ENCODE measurements around the gene INPP4B. TPM values are rescaled to one million over a fixed set of nuclear protein-coding genes. Genes with fewer than 3 reads are reported as not detected.

INPP4B gene
- total RNA-seq, 1 experiment from 2014 or later = 114 TPM

- H3K4me3 Mint-ChIP-seq (ENCODE audit: low read depth, unreplicated experiment) = no peak overlapping the region
- TF ChIP-seq, protein P1, sequence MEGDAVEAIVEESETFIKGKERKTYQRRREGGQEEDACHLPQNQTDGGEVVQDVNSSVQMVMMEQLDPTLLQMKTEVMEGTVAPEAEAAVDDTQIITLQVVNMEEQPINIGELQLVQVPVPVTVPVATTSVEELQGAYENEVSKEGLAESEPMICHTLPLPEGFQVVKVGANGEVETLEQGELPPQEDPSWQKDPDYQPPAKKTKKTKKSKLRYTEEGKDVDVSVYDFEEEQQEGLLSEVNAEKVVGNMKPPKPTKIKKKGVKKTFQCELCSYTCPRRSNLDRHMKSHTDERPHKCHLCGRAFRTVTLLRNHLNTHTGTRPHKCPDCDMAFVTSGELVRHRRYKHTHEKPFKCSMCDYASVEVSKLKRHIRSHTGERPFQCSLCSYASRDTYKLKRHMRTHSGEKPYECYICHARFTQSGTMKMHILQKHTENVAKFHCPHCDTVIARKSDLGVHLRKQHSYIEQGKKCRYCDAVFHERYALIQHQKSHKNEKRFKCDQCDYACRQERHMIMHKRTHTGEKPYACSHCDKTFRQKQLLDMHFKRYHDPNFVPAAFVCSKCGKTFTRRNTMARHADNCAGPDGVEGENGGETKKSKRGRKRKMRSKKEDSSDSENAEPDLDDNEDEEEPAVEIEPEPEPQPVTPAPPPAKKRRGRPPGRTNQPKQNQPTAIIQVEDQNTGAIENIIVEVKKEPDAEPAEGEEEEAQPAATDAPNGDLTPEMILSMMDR (IDR thresholded peaks at IDR 0.05; ENCODE audit: unreplicated experiment) = no peak
- CTCF ChIA-PET = no interaction called here
- H3K9me3 Mint-ChIP-seq (ENCODE audit: low read depth, unreplicated experiment) = no peaks in the 10 kb centered on the region
- H3K27ac Mint-ChIP-seq (ENCODE audit: unreplicated experiment) = no peak overlapping the region
- peaks cover 3% of the 10 kb centered on the region for H3K4me1 Mint-ChIP-seq (ENCODE audit: low read depth, unreplicated experiment)
- DNase-seq = no peak
- no TSS peak for BruUV-seq (replicated peaks)
- intact Hi-C loops (cut with micrococcal nuclease; ENCODE audit: unreplicated experiment) = loop anchor here (10.0 kb wide), 1 partner anchor 118 kb away; the partner anchor contains the start of gene INPP4B
- H3K27me3 Mint-ChIP-seq (ENCODE audit: unreplicated experiment) = no peaks in the 10 kb centered on the region
- H3K36me3 Mint-ChIP-seq (ENCODE audit: insufficient read depth, unreplicated experiment) = no peaks in the 10 kb centered on the region
Observed at GRCh38 chr4:142727149-142727548, 119.0 kb downstream of the INPP4B start.

GRCh38 chr4:142725886-142726285 lies 120.2 kb downstream of the INPP4B start:
- H3K36me3 Mint-ChIP-seq (ENCODE audit: insufficient read depth, unreplicated experiment) = no peaks in the 10 kb centered on the region
- CTCF ChIA-PET = no interaction called here
- H3K27ac Mint-ChIP-seq (ENCODE audit: unreplicated experiment) = no peak overlapping the region
- H3K4me1 Mint-ChIP-seq (ENCODE audit: low read depth, unreplicated experiment) = peaks cover 7% of the 10 kb centered on the region
- BruUV-seq (replicated peaks) = no TSS peak
- no peaks in the 10 kb centered on the region for H3K9me3 Mint-ChIP-seq (ENCODE audit: low read depth, unreplicated experiment)
- H3K27me3 Mint-ChIP-seq (ENCODE audit: unreplicated experiment) = no peaks in the 10 kb centered on the region
- TF ChIP-seq, protein P1 (IDR thresholded peaks at IDR 0.05; ENCODE audit: unreplicated experiment) = no peak
- DNase-seq = no peak
- no peak overlapping the region for H3K4me3 Mint-ChIP-seq (ENCODE audit: low read depth, unreplicated experiment)
- intact Hi-C loops (cut with micrococcal nuclease; ENCODE audit: unreplicated experiment) = loop anchor here (10.0 kb wide), 1 partner anchor 119 kb away; the partner anchor contains the start of gene INPP4B

GRCh38 chr4:142721187-142721586 lies 124.9 kb downstream of the INPP4B start:
- Mint-ChIP-seq H3K36me3 (ENCODE audit: insufficient read depth, unreplicated experiment) (no peaks in the 10 kb centered on the region), H3K27me3 (ENCODE audit: unreplicated experiment) (no peaks in the 10 kb centered on the region), H3K4me1 (ENCODE audit: low read depth, unreplicated experiment) (peaks cover 7% of the 10 kb centered on the region), H3K4me3 (ENCODE audit: low read depth, unreplicated experiment) (peak overlapping the region; percentile 40), H3K27ac (ENCODE audit: unreplicated experiment) (peak overlapping the region; percentile 75), H3K9me3 (ENCODE audit: low read depth, unreplicated experiment) (no peaks in the 10 kb centered on the region)
- BruUV-seq (replicated peaks) = no TSS peak
- DNase-seq = no peak
- TF ChIP-seq, protein P1 (IDR thresholded peaks at IDR 0.05; ENCODE audit: unreplicated experiment) = no peak
- CTCF ChIA-PET = interaction anchor here (0.6 to 1.1 kb wide), 2 partner anchors 154 to 247 kb away, joined by 3 to 4 read pairs; no protein-coding TSS in a partner anchor
- intact Hi-C loops (cut with micrococcal nuclease; ENCODE audit: unreplicated experiment) = loop anchor here (2.0 to 10.0 kb wide), 4 partner anchors 106 to 369 kb away; partner anchors contain the start of gene INPP4B

- Mint-ChIP-seq H3K27me3 (ENCODE audit: unreplicated experiment) (no peaks in the 10 kb centered on the region), H3K4me3 (ENCODE audit: low read depth, unreplicated experiment) (no peak overlapping the region), H3K4me1 (ENCODE audit: low read depth, unreplicated experiment) (peaks cover 15% of the 10 kb centered on the region), H3K9me3 (ENCODE audit: low read depth, unreplicated experiment) (no peaks in the 10 kb centered on the region), H3K27ac (ENCODE audit: unreplicated experiment) (no peak overlapping the region), H3K36me3 (ENCODE audit: insufficient read depth, unreplicated experiment) (no peaks in the 10 kb centered on the region)
- intact Hi-C loops (cut with micrococcal nuclease; ENCODE audit: unreplicated experiment) = loop anchor here (1.0 to 10.0 kb wide), 6 partner anchors 105 to 368 kb away; partner anchors contain the start of gene INPP4B
- CTCF ChIA-PET = interaction anchor here (0.5 to 1.2 kb wide), 8 partner anchors 97 to 576 kb away, joined by 3 to 8 read pairs (median 4); no protein-coding TSS in a partner anchor
- TF ChIP-seq, protein P1 (IDR thresholded peaks at IDR 0.05; ENCODE audit: unreplicated experiment) = no peak
- no peak for DNase-seq
- no TSS peak for BruUV-seq (replicated peaks)
Observed at GRCh38 chr4:142719854-142720541, 126.1 kb downstream of the INPP4B start.
